ENCODE results near the gene PDGFRB. TPM values are rescaled to one million over a fixed set of nuclear protein-coding genes. Genes with fewer than 3 reads are reported as not detected.
A peak's percentile ranks its signal among the peaks of the same experiment; 100 is the strongest.

PDGFRB gene
- total and polyA plus RNA-seq, 2 donors (not counting 1 experiment from before 2014, with no cell fraction given): 231 to 347 TPM

DNA sequence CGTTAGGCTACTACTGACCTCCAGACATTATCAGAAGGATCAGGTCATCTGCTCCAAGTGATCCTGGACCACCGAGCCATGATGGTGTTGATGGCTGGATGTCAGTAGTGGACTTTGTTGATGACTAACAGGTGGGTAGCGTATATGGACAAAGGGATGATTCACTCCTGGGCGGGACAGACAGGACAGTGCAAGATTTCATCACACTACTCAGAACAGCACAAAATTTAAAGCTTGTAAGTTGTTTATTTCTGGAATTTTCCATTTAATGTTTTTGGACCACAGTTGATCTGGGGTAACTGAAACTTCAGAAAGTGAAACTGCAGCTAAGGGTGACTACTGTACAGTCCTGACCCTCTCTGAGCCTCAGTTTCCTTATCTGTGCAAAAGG, 12.7 kb downstream of the PDGFRB start:
- TF ChIP-seq EZH2 (IDR thresholded peaks at IDR 0.05; ENCODE audit: low read length, missing control alignments): no peak
- no peak for TF ChIP-seq CTCF (conservative IDR thresholded peaks at IDR 0.05 in 1 of 2, IDR thresholded peaks at IDR 0.05 in 1 of 2; ENCODE audit: low read depth in 1 of 2, low read length in 2 of 2)
- H3K4me2 ChIP-seq (ENCODE audit: extremely low read depth, insufficient read depth, low read length): peak overlapping the region; percentile 42
- H3K36me3 ChIP-seq (ENCODE audit: control insufficient read depth, insufficient read depth, low read length): peaks cover 2% of the 10 kb centered on the region
- no peaks in the 10 kb centered on the region for H3K27me3 ChIP-seq (ENCODE audit: control insufficient read depth, insufficient read depth, low read length)
- H3K4me1 ChIP-seq (ENCODE audit: control insufficient read depth, extremely low read depth, insufficient read depth, low read length): peaks cover 81% of the 10 kb centered on the region
- peaks cover 71% of the 10 kb centered on the region for H3K79me2 ChIP-seq (ENCODE audit: control insufficient read depth, insufficient read depth, low read length)
- no peaks in the 10 kb centered on the region for H4K20me1 ChIP-seq (ENCODE audit: control insufficient read depth, extremely low read depth, insufficient read depth, low read length)
- H2AFZ ChIP-seq (ENCODE audit: low read length): no peak overlapping the region
- H3K4me3 ChIP-seq (replicated peaks in 1 of 4; ENCODE audit: control extremely low read depth in 1 of 4, insufficient read depth in 1 of 4, low read depth in 3 of 4, low read length in 4 of 4): peak overlapping the region in 1 of 4 experiments; percentile 3
- H3K27ac ChIP-seq (ENCODE audit: insufficient read depth, low read length): peak overlapping the region; percentile 99
- DNase-seq (ENCODE audit: low read depth in 2 of 2): peak; percentile 94 to 96
- H3K9me3 ChIP-seq (ENCODE audit: control insufficient read depth, insufficient read depth, low read depth, low read length): no peaks in the 10 kb centered on the region
- H3K9ac ChIP-seq (ENCODE audit: insufficient read depth, low read length): peak overlapping the region; percentile 43

DNA sequence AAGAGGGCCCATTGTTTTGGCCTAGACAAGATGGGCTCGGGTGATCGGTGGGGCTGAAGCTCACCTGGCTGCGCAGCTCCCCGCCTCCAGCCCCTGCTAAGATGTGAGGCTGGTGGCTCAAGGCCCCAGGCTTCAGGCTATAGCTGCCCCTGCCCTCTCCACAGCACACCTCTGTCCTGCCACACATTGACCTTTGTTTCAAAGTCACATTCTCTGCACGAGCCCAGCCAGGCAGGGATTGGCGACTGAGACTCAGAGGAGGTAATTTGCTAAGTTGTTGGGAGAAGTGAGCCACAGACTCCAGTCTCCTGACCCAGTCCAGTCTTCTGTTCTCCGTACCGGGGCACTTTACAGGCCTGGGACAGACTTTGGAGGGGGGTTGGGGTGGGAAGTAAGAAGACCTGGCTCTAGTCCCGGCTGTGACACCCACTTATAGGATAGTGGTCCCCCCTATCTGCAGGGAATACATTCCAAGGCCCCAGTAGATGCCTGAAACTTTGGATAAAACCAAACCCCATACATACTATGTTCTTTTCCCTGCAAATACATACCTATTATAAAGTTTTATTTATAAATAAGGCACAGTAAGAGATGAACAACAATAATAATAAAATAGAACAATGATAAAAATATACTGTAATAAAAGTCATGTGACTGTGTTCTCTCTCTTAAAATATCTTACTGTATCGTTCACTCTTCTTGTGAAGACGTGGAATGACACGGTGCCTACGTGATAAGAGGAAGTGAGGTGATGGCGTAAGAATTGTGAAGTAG, 13.3 kb downstream of the PDGFRB start:
- H3K9ac ChIP-seq (ENCODE audit: insufficient read depth, low read length): peak overlapping the region; percentile 67
- peak overlapping the region; percentile 99 for H3K27ac ChIP-seq (ENCODE audit: insufficient read depth, low read length)
- peaks cover 83% of the 10 kb centered on the region for H3K4me1 ChIP-seq (ENCODE audit: control insufficient read depth, extremely low read depth, insufficient read depth, low read length)
- peak overlapping the region; percentile 32 for H3K4me2 ChIP-seq (ENCODE audit: extremely low read depth, insufficient read depth, low read length)
- peaks cover 71% of the 10 kb centered on the region for H3K79me2 ChIP-seq (ENCODE audit: control insufficient read depth, insufficient read depth, low read length)
- H3K4me3 ChIP-seq (replicated peaks in 1 of 4; ENCODE audit: control extremely low read depth in 1 of 4, insufficient read depth in 1 of 4, low read depth in 3 of 4, low read length in 4 of 4): no peak overlapping the region
- no peak overlapping the region for H2AFZ ChIP-seq (ENCODE audit: low read length)
- no peak for DNase-seq (ENCODE audit: low read depth in 2 of 2)
- TF ChIP-seq EZH2 (IDR thresholded peaks at IDR 0.05; ENCODE audit: low read length, missing control alignments) (no peak), CTCF (conservative IDR thresholded peaks at IDR 0.05 in 1 of 2, IDR thresholded peaks at IDR 0.05 in 1 of 2; ENCODE audit: low read depth in 1 of 2, low read length in 2 of 2) (no peak)
- H3K36me3 ChIP-seq (ENCODE audit: control insufficient read depth, insufficient read depth, low read length): peaks cover 2% of the 10 kb centered on the region
- no peaks in the 10 kb centered on the region for H3K27me3 ChIP-seq (ENCODE audit: control insufficient read depth, insufficient read depth, low read length)
- H3K9me3 ChIP-seq (ENCODE audit: control insufficient read depth, insufficient read depth, low read depth, low read length): no peaks in the 10 kb centered on the region
- no peaks in the 10 kb centered on the region for H4K20me1 ChIP-seq (ENCODE audit: control insufficient read depth, extremely low read depth, insufficient read depth, low read length)

- Histone ChIP-seq H3K4me2 (ENCODE audit: extremely low read depth, insufficient read depth, low read length) (peak overlapping the region; percentile 32), H3K4me3 (replicated peaks in 1 of 4; ENCODE audit: control extremely low read depth in 1 of 4, insufficient read depth in 1 of 4, low read depth in 3 of 4, low read length in 4 of 4) (no peak overlapping the region)
- TF ChIP-seq EZH2 (IDR thresholded peaks at IDR 0.05; ENCODE audit: low read length, missing control alignments) (no peak), CTCF (conservative IDR thresholded peaks at IDR 0.05 in 1 of 2, IDR thresholded peaks at IDR 0.05 in 1 of 2; ENCODE audit: low read depth in 1 of 2, low read length in 2 of 2) (no peak)
These were observed 14.0 kb downstream of the PDGFRB start for GRCh38 chr5:150141544-150142184.

More at GRCh38 chr5:150141544-150142184, 14.0 kb downstream of the PDGFRB start:
- H3K27me3 ChIP-seq (ENCODE audit: control insufficient read depth, insufficient read depth, low read length): no peaks in the 10 kb centered on the region
- H4K20me1 ChIP-seq (ENCODE audit: control insufficient read depth, extremely low read depth, insufficient read depth, low read length): no peaks in the 10 kb centered on the region
- H3K9me3 ChIP-seq (ENCODE audit: control insufficient read depth, insufficient read depth, low read depth, low read length): no peaks in the 10 kb centered on the region
- H3K9ac ChIP-seq (ENCODE audit: insufficient read depth, low read length): peak overlapping the region; percentile 67
- peaks cover 71% of the 10 kb centered on the region for H3K79me2 ChIP-seq (ENCODE audit: control insufficient read depth, insufficient read depth, low read length)
- DNase-seq (ENCODE audit: low read depth in 2 of 2): peak; percentile 82 to 88
- H3K36me3 ChIP-seq (ENCODE audit: control insufficient read depth, insufficient read depth, low read length): peaks cover 8% of the 10 kb centered on the region
- peak overlapping the region; percentile 99 for H3K27ac ChIP-seq (ENCODE audit: insufficient read depth, low read length)
- no peak overlapping the region for H2AFZ ChIP-seq (ENCODE audit: low read length)
- peaks cover 84% of the 10 kb centered on the region for H3K4me1 ChIP-seq (ENCODE audit: control insufficient read depth, extremely low read depth, insufficient read depth, low read length)

All from fibroblast of lung (primary cell).